ENCODE data around the gene RFX3. TPM values are rescaled to one million over a fixed set of nuclear protein-coding genes. Genes with fewer than 3 reads are reported as not detected.

RFX3 gene
- total RNA-seq, 2 donors from 2014 or later: 23.6 to 27.1 TPM

DNA sequence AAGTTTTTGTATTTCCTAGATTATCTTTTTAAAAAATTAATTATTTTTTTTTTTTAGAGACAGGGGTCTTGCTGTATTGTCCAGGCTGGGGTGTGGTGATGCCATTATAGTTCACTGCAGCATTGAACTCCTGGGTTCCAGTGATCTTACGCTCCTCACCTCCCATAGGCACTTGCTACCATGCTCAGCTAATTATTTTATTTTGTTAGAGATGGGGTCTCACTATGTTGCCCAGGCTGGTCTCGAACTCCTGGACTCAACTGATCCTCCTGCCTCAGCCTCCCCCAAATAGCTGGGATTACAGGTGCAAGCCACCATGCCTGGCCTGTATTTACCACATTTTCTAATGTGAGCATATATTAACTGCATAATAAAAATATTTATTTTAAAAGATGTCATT lies 274.5 kb downstream of the RFX3 start:
- no peak for ATAC-seq
- no peak overlapping the region for H3K4me3 Mint-ChIP-seq
- H3K27ac Mint-ChIP-seq: no peak overlapping the region
- H3K36me3 Mint-ChIP-seq (ENCODE audit: low read depth): peaks cover 6% of the 10 kb centered on the region
- no peaks in the 10 kb centered on the region for H3K9me3 ChIP-seq (ENCODE audit: control insufficient read depth, low read length, poor library complexity, severe bottlenecking)
- DNase-seq: no peak
- H3K27me3 Mint-ChIP-seq: no peaks in the 10 kb centered on the region
- H3K4me1 Mint-ChIP-seq: no peaks in the 10 kb centered on the region

DNA sequence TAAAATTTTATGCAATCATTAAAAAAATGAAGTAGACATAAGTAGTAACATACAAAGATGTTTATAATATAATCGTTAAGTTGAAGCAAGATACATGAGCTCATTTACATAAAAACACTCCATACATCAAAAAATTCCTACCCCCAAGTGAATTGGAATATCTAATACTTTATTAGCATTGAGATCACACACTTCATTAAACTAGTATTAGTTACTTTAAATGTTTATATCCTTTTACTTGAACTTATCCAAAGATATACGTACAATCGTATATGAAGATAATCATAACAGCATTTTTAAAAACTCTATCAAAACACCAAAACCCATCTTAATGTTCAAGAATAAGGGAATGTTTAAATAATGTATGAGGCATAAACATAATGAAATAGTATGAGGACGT lies 275.1 kb downstream of the RFX3 start:
- Mint-ChIP-seq H3K36me3 (ENCODE audit: low read depth) (peaks cover 7% of the 10 kb centered on the region), H3K4me3 (no peak overlapping the region), H3K27ac (no peak overlapping the region), H3K27me3 (no peaks in the 10 kb centered on the region), H3K4me1 (no peaks in the 10 kb centered on the region)
- H3K9me3 ChIP-seq (ENCODE audit: control insufficient read depth, low read length, poor library complexity, severe bottlenecking): no peaks in the 10 kb centered on the region
- DNase-seq (no peak), ATAC-seq (no peak)

DNA sequence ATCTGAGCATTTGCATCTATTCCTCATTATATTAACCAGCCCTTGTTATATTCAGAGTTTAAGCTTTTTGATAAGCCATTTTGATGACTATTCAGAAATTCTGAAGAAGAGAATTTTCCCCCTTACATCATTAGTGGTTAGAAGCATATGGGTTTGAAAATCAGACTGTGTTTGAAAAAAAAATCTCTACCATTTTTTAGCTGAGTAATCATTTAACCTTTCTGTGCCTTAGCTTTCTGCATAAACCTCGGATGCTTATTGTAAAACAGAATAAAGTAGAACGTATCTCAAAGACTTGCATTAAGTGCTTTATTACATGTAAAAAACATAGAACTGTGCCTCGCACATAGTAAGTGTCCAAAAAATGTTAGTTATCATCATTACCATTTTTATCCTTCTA lies 278.6 kb downstream of the RFX3 start:
- Mint-ChIP-seq H3K36me3 (ENCODE audit: low read depth) (peaks cover 15% of the 10 kb centered on the region), H3K27ac (no peak overlapping the region), H3K4me1 (no peaks in the 10 kb centered on the region), H3K27me3 (no peaks in the 10 kb centered on the region), H3K4me3 (no peak overlapping the region)
- DNase-seq (no peak), ATAC-seq (no peak)
- no peaks in the 10 kb centered on the region for H3K9me3 ChIP-seq (ENCODE audit: control insufficient read depth, low read length, poor library complexity, severe bottlenecking)

DNA sequence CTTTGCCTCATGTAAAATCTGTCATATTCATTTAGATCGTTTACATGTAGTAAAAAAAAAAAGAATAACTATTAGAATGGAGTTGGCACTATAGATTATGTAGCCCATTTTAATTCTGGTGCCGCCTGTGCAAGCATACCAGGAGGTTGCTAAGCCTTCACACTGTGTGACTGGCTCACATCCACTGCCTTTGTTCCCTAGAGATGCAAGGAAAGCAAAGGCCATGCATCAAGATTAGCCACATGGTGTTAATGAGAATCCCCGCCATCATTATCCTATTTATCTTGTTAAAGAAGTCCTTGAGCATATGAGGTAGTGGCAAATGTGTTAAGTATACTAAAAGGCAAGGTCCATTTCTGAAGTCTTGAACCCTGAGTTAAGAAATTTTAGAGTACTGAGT lies 279.6 kb downstream of the RFX3 start:
- Mint-ChIP-seq H3K27me3 (no peaks in the 10 kb centered on the region), H3K27ac (no peak overlapping the region), H3K36me3 (ENCODE audit: low read depth) (peaks cover 14% of the 10 kb centered on the region), H3K4me3 (no peak overlapping the region), H3K4me1 (no peaks in the 10 kb centered on the region)
- no peak for ATAC-seq
- H3K9me3 ChIP-seq (ENCODE audit: control insufficient read depth, low read length, poor library complexity, severe bottlenecking): no peaks in the 10 kb centered on the region
- no peak for DNase-seq

DNA sequence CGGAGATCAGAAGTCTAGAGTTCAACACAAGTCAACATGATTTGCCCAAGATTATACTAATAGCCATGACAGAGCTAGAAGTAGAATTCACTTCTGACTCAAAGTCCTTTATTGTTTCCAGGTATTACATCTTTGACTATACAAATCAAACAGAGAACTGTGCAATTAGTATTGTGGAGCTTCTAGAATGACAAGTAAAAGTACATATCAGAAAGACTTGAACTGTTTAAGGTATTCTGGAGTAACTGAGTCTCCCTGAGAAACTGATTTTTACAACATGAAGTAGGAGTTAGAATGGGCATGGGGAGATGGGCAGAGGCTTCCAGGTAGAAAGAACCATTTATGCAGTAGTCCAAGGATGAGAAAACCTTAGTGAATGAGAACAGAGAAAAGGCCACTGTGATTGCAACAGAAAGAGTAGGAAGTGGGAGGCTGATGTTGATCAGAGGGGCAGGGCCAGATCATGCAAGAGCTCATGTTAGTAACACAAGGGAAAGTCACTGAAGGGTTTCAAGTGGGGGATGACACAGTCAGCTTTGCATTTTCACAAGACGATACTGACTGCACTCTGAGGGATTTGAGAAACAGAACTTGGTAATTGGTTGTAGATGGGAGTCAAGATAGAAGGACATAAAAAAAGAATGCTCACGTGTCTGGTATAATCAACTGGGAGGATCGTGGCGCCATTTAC lies 280.7 kb downstream of the RFX3 start:
- no peaks in the 10 kb centered on the region for H3K4me1 Mint-ChIP-seq
- no peak overlapping the region for H3K27ac Mint-ChIP-seq
- H3K36me3 Mint-ChIP-seq (ENCODE audit: low read depth): peaks cover 14% of the 10 kb centered on the region
- DNase-seq: no peak
- ATAC-seq: no peak
- no peaks in the 10 kb centered on the region for H3K27me3 Mint-ChIP-seq
- no peak overlapping the region for H3K4me3 Mint-ChIP-seq
- no peaks in the 10 kb centered on the region for H3K9me3 ChIP-seq (ENCODE audit: control insufficient read depth, low read length, poor library complexity, severe bottlenecking)

DNA sequence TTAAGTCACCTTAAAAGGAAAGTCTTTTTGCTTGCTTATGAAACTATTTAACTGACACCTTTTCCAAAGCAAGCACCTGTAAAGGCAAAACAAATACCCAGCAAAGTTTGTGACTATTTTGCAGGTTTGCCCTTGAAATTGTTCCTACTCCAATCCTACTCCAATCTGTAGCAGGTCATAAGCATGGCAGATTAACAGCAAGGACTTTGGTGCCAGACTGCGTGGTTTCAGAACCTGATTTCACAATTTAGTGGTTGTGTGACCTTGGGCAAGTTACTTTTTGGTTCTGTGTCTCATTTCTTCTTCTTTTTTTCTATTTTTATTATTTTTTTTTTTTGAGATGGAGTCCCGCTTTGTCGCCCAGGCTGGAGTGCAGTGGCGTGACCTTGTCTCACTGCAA lies 282.1 kb downstream of the RFX3 start:
- H3K9me3 ChIP-seq (ENCODE audit: control insufficient read depth, low read length, poor library complexity, severe bottlenecking): no peaks in the 10 kb centered on the region
- Mint-ChIP-seq H3K36me3 (ENCODE audit: low read depth) (peaks cover 14% of the 10 kb centered on the region), H3K4me3 (no peak overlapping the region), H3K27ac (no peak overlapping the region), H3K4me1 (no peaks in the 10 kb centered on the region), H3K27me3 (no peaks in the 10 kb centered on the region)
- DNase-seq (no peak), ATAC-seq (no peak)

DNA sequence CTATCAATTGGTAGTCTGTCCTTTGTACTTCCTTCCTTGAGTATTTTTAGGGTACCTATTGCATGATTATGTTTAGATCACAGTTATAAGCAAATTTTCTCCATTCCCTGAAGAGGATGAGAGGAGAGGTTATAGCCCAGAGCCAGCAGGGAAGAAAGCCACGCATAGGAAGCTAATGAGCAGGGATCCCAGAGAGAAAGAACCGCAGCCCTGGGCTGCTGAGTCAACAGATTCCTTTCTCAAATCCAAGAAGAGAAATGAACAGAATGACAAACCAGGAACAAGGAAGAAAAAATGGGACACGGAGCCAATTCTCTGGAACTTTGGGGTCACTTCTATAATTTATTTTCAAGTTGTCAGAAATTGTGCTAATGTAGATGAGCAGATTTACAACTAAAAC lies 284.5 kb downstream of the RFX3 start:
- H3K36me3 Mint-ChIP-seq (ENCODE audit: low read depth): peaks cover 12% of the 10 kb centered on the region
- no peak for ATAC-seq
- no peaks in the 10 kb centered on the region for H3K9me3 ChIP-seq (ENCODE audit: control insufficient read depth, low read length, poor library complexity, severe bottlenecking)
- no peak overlapping the region for H3K4me3 Mint-ChIP-seq
- peak overlapping the region; percentile 29 for H3K27ac Mint-ChIP-seq
- H3K27me3 Mint-ChIP-seq: no peaks in the 10 kb centered on the region
- no peaks in the 10 kb centered on the region for H3K4me1 Mint-ChIP-seq
- DNase-seq: no peak

DNA sequence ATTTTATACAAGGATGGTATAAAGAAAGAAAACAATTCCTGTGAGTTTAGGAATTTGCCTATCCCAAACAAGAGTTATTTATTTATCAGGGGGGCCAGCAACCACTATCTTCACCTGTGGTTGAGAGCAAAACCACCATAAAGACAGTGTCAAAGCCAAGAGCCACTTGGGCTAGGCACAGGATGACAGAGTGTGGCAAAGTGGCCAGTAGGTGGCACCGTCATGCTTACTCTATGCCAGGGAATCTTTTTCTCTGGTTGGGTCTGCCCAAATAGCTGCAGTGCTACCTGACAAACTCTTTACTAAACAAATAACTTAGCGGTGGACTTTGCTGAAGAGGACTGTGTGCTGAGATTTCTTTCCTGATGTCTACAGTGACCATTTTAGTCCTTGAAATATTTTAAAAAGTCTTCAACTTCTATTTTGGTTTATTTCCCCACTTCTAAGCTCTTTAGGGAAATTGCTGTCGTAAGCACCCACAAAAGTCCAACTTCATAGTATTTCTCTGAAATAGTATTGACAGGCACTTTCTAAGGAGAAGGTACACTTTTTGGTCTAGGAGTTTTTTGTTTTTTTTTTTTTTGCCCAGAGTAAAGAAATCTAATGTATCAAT lies 285.0 kb downstream of the RFX3 start:
- Mint-ChIP-seq H3K36me3 (ENCODE audit: low read depth) (peaks cover 11% of the 10 kb centered on the region), H3K27me3 (no peaks in the 10 kb centered on the region), H3K4me3 (no peak overlapping the region), H3K27ac (peak overlapping the region; percentile 29), H3K4me1 (no peaks in the 10 kb centered on the region)
- DNase-seq (peak; percentile 12 to 35 (median 18)), ATAC-seq (peak; percentile 85)
- H3K9me3 ChIP-seq (ENCODE audit: control insufficient read depth, low read length, poor library complexity, severe bottlenecking): no peaks in the 10 kb centered on the region

DNA sequence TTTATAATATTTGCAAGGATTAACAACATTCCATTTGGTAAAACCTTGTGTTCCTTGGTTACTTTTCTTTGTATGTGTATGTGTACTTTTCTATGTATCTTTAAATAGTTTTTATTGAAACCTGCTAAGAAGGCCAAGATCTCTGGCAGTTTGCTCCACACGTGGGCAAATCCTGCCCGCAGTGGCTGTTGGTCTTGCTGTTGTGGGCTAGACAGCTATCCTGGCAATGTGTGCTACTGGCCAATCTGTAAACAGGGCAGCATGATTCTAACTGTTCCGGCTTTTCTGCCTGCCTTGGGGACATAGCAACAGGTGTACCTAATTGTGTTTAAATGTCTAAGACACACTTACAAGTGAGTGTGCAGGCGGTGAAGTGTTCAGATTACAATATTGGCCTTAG lies 286.6 kb downstream of the RFX3 start:
- no peak for DNase-seq
- H3K9me3 ChIP-seq (ENCODE audit: control insufficient read depth, low read length, poor library complexity, severe bottlenecking): no peaks in the 10 kb centered on the region
- ATAC-seq: no peak
- no peaks in the 10 kb centered on the region for H3K27me3 Mint-ChIP-seq
- H3K36me3 Mint-ChIP-seq (ENCODE audit: low read depth): peaks cover 8% of the 10 kb centered on the region
- no peak overlapping the region for H3K4me3 Mint-ChIP-seq
- no peak overlapping the region for H3K27ac Mint-ChIP-seq
- peaks cover 2% of the 10 kb centered on the region for H3K4me1 Mint-ChIP-seq

DNA sequence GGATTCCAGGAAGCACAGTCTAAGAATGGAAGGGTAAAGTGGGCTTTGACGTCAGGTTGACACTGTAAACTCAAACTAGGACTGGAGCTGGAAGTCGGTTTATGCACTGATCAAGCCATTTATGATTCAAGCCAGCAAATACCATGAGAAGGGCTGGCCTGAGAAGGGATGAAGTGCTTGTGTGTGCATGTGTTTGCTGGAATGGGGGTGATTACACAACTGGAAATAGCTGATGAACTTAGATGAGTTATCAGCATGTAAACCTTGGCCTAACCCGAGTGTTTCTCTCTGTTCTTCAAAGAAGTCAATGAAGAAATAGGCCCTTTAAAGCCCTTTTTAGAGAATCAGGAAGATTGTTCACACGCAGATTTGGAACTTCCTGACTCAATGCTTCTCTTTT lies 287.6 kb downstream of the RFX3 start:
- DNase-seq: no peak
- ATAC-seq: no peak
- Mint-ChIP-seq H3K36me3 (ENCODE audit: low read depth) (peaks cover 8% of the 10 kb centered on the region), H3K4me3 (no peak overlapping the region), H3K27me3 (no peaks in the 10 kb centered on the region), H3K27ac (no peak overlapping the region), H3K4me1 (peaks cover 4% of the 10 kb centered on the region)
- no peaks in the 10 kb centered on the region for H3K9me3 ChIP-seq (ENCODE audit: control insufficient read depth, low read length, poor library complexity, severe bottlenecking)

DNA sequence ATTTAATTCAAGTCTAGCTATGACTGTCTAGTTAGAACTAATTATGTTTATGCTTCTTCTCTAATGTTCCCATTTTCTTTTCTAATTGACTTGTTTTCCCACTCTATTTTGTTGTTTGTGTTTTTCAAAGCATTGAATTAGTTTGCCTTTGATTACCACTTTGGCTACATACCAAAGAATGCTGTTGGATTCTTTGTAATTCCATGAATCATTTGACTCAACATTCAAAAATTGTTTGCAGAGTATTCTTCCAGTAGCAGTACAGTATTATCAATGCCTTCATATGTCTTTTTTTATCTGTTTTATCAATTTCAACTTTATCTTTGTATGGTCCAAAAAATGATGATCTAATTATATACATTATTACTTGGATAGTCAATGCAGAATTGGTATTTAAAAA lies 288.7 kb downstream of the RFX3 start:
- Mint-ChIP-seq H3K27me3 (no peaks in the 10 kb centered on the region), H3K4me3 (no peak overlapping the region), H3K36me3 (ENCODE audit: low read depth) (peaks cover 8% of the 10 kb centered on the region), H3K4me1 (peaks cover 6% of the 10 kb centered on the region), H3K27ac (no peak overlapping the region)
- no peak for ATAC-seq
- no peaks in the 10 kb centered on the region for H3K9me3 ChIP-seq (ENCODE audit: control insufficient read depth, low read length, poor library complexity, severe bottlenecking)
- DNase-seq: no peak

DNA sequence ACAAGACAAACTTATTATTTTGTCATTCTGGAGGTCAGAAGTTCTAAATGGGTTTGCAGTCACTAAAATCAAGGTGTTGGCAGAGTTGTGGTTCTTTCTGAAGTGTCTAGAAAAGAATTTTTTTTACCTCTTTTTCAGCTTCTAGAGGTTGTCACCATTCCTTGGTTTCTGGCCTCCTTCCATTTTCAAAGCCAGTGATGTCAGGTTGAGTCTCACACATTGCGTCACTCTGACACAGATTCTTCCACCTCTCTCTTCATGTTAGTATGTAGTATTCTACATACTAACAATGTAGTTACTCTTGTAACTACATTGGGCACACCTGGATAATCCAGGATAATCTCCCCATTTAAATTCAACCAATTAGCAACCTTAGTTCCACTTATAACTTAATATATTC lies 290.3 kb downstream of the RFX3 start:
- Mint-ChIP-seq H3K27me3 (no peaks in the 10 kb centered on the region), H3K27ac (no peak overlapping the region), H3K36me3 (ENCODE audit: low read depth) (peaks cover 12% of the 10 kb centered on the region), H3K4me3 (no peak overlapping the region), H3K4me1 (peaks cover 10% of the 10 kb centered on the region)
- DNase-seq (no peak), ATAC-seq (no peak)
- no peaks in the 10 kb centered on the region for H3K9me3 ChIP-seq (ENCODE audit: control insufficient read depth, low read length, poor library complexity, severe bottlenecking)

DNA sequence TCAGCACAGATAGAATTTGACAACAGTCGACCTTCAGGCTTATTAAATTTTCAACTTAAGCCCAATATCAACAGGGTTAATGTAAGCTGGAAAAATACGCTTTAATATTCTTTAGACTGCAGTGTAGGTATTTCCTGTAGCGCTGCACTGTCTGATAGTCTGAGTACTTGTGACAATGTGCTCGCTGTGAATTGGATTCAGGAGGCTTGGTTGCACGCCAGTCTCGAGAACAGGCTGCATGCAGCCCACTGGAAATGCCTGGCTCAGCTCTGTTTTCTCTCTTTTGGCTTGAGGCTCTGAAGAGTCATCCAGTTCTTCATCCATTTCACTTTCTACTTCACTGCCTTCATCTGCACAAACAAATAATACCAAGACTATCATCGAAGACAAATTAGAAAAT lies 300.9 kb downstream of the RFX3 start:
- H3K4me3 Mint-ChIP-seq: no peak overlapping the region
- no peaks in the 10 kb centered on the region for H3K9me3 ChIP-seq (ENCODE audit: control insufficient read depth, low read length, poor library complexity, severe bottlenecking)
- no peak for ATAC-seq
- H3K27me3 Mint-ChIP-seq: no peaks in the 10 kb centered on the region
- H3K36me3 Mint-ChIP-seq (ENCODE audit: low read depth): peaks cover 3% of the 10 kb centered on the region
- H3K27ac Mint-ChIP-seq: no peak overlapping the region
- H3K4me1 Mint-ChIP-seq: no peaks in the 10 kb centered on the region
- no peak for DNase-seq

DNA sequence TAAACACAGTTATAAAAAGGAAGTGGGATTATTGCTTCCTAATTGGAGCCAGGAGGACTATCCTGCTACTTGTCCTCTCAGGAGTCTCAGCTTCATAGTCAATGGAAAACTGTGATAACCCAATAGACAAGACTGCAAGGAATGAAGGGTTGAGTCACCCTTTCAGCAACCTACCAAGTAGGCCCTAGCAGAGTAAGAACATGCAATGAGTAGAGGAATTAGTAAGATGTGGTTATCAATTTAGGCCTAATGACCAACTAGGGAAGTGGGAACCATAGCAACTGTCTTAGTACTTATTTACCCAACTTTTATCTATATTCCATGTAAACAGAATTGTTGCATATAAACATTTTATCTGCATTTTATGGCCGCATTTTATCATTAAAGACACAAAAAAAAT lies 310.1 kb downstream of the RFX3 start:
- Mint-ChIP-seq H3K4me1 (no peaks in the 10 kb centered on the region), H3K27me3 (peaks cover 15% of the 10 kb centered on the region), H3K4me3 (no peak overlapping the region), H3K27ac (no peak overlapping the region), H3K36me3 (ENCODE audit: low read depth) (no peaks in the 10 kb centered on the region)
- DNase-seq (no peak), ATAC-seq (no peak)
- no peaks in the 10 kb centered on the region for H3K9me3 ChIP-seq (ENCODE audit: control insufficient read depth, low read length, poor library complexity, severe bottlenecking)
